ENCODE results near the gene PPARA. TPM values are rescaled to one million over a fixed set of nuclear protein-coding genes. Genes with fewer than 3 reads are reported as not detected.
"Not testable (repeated sequence)": the region's sequence is repeated elsewhere in the genome, so short reads cannot be mapped to it uniquely, and the experiment has no call there.

Gene PPARA
- total RNA-seq, 2 experiments from 2014 or later, result 11.1 to 13.3 TPM

GRCh38 chr22:46132193-46132829 is 18.0 kb upstream of the PPARA start:
- DNase-seq; intact Hi-C loops (cut with micrococcal nuclease); H3K4me3 Mint-ChIP-seq; H3K4me1 Mint-ChIP-seq (ENCODE audit: low read depth); H3K27ac Mint-ChIP-seq; H3K9me3 Mint-ChIP-seq; H3K36me3 Mint-ChIP-seq; H3K27me3 Mint-ChIP-seq: not testable (repeated sequence)
- CTCF ChIA-PET, result interaction anchor here (1.6 kb wide), 1 partner anchor 10 kb away, joined by 3 read pairs; no protein-coding TSS in a partner anchor
- POLR2A ChIA-PET, result interaction anchor here (0.6 kb wide), 1 partner anchor 154 kb away, joined by 3 read pairs; no protein-coding TSS in a partner anchor

- H3K4me1 Mint-ChIP-seq (ENCODE audit: low read depth), result no peaks in the 10 kb centered on the region
- no peak overlapping the region for H3K27ac Mint-ChIP-seq
- H3K36me3 Mint-ChIP-seq, result no peaks in the 10 kb centered on the region
- no peaks in the 10 kb centered on the region for H3K27me3 Mint-ChIP-seq
- ChIA-PET CTCF (interaction anchor here (1.6 kb wide), 1 partner anchor 10 kb away, joined by 3 read pairs; no protein-coding TSS in a partner anchor), POLR2A (interaction anchor here (0.6 kb wide), 1 partner anchor 153 kb away, joined by 3 read pairs; no protein-coding TSS in a partner anchor)
- H3K4me3 Mint-ChIP-seq, result no peak overlapping the region
- intact Hi-C loops (cut with micrococcal nuclease), result no loop called here
- DNase-seq, result no peak
- H3K9me3 Mint-ChIP-seq, result no peaks in the 10 kb centered on the region
Measured at GRCh38 chr22:46132830-46133587, 17.3 kb upstream of the PPARA start.

- intact Hi-C loops (cut with micrococcal nuclease), result no loop called here
- ChIA-PET POLR2A (no interaction called here), CTCF (interaction anchor here (1.6 kb wide), 1 partner anchor 11 kb away, joined by 3 read pairs; no protein-coding TSS in a partner anchor)
- Mint-ChIP-seq H3K27me3 (no peaks in the 10 kb centered on the region), H3K36me3 (no peaks in the 10 kb centered on the region), H3K9me3 (no peaks in the 10 kb centered on the region), H3K4me1 (ENCODE audit: low read depth) (no peaks in the 10 kb centered on the region), H3K27ac (no peak overlapping the region), H3K4me3 (no peak overlapping the region)
- DNase-seq, result no peak
Measured at GRCh38 chr22:46133588-46133855, 16.8 kb upstream of the PPARA start.

GRCh38 chr22:46134111-46134705 is 16.1 kb upstream of the PPARA start:
- no peaks in the 10 kb centered on the region for H3K4me1 Mint-ChIP-seq (ENCODE audit: low read depth)
- POLR2A ChIA-PET, result no interaction called here
- no peak for DNase-seq
- H3K27me3 Mint-ChIP-seq, result no peaks in the 10 kb centered on the region
- intact Hi-C loops (cut with micrococcal nuclease), result no loop called here
- H3K27ac Mint-ChIP-seq, result no peak overlapping the region
- CTCF ChIA-PET, result no interaction called here
- H3K9me3 Mint-ChIP-seq, result no peaks in the 10 kb centered on the region
- H3K4me3 Mint-ChIP-seq, result no peak overlapping the region
- H3K36me3 Mint-ChIP-seq, result no peaks in the 10 kb centered on the region

GRCh38 chr22:46135611-46136485 is 14.5 kb upstream of the PPARA start:
- Mint-ChIP-seq H3K9me3 (no peaks in the 10 kb centered on the region), H3K4me3 (no peak overlapping the region), H3K27me3 (no peaks in the 10 kb centered on the region), H3K4me1 (ENCODE audit: low read depth) (no peaks in the 10 kb centered on the region), H3K27ac (no peak overlapping the region), H3K36me3 (no peaks in the 10 kb centered on the region)
- no peak for DNase-seq
- intact Hi-C loops (cut with micrococcal nuclease), result no loop called here
- POLR2A ChIA-PET, result no interaction called here
- CTCF ChIA-PET, result no interaction called here

GRCh38 chr22:46136486-46137217 is 13.7 kb upstream of the PPARA start:
- intact Hi-C loops (cut with micrococcal nuclease), result no loop called here
- no peak for DNase-seq
- no peaks in the 10 kb centered on the region for H3K4me1 Mint-ChIP-seq (ENCODE audit: low read depth)
- no peak overlapping the region for H3K4me3 Mint-ChIP-seq
- H3K9me3 Mint-ChIP-seq, result no peaks in the 10 kb centered on the region
- H3K36me3 Mint-ChIP-seq, result no peaks in the 10 kb centered on the region
- no peak overlapping the region for H3K27ac Mint-ChIP-seq
- H3K27me3 Mint-ChIP-seq, result no peaks in the 10 kb centered on the region
- POLR2A ChIA-PET, result no interaction called here
- CTCF ChIA-PET, result no interaction called here

GRCh38 chr22:46137218-46137766 is 13.0 kb upstream of the PPARA start:
- Mint-ChIP-seq H3K4me1 (ENCODE audit: low read depth) (no peaks in the 10 kb centered on the region), H3K9me3 (no peaks in the 10 kb centered on the region), H3K36me3 (no peaks in the 10 kb centered on the region), H3K4me3 (no peak overlapping the region), H3K27ac (no peak overlapping the region), H3K27me3 (no peaks in the 10 kb centered on the region)
- ChIA-PET POLR2A (no interaction called here), CTCF (no interaction called here)
- intact Hi-C loops (cut with micrococcal nuclease), result no loop called here
- no peak for DNase-seq

GRCh38 chr22:46138058-46138797 is 12.1 kb upstream of the PPARA start:
- intact Hi-C loops (cut with micrococcal nuclease), result no loop called here
- CTCF ChIA-PET, result no interaction called here
- no peaks in the 10 kb centered on the region for H3K27me3 Mint-ChIP-seq

GRCh38 chr22:46139417-46139816 is 10.9 kb upstream of the PPARA start:
- intact Hi-C loops (cut with micrococcal nuclease); H3K36me3 Mint-ChIP-seq; H3K4me1 Mint-ChIP-seq (ENCODE audit: low read depth); H3K27me3 Mint-ChIP-seq; CTCF ChIA-PET; POLR2A ChIA-PET; DNase-seq; H3K4me3 Mint-ChIP-seq; H3K27ac Mint-ChIP-seq; H3K9me3 Mint-ChIP-seq: not testable (repeated sequence)

More at GRCh38 chr22:46138058-46138797, 12.1 kb upstream of the PPARA start:
- POLR2A ChIA-PET, result no interaction called here
- Mint-ChIP-seq H3K27ac (no peak overlapping the region), H3K36me3 (no peaks in the 10 kb centered on the region), H3K4me1 (ENCODE audit: low read depth) (no peaks in the 10 kb centered on the region), H3K4me3 (no peak overlapping the region), H3K9me3 (no peaks in the 10 kb centered on the region)
- no peak for DNase-seq

- Mint-ChIP-seq H3K9me3 (no peaks in the 10 kb centered on the region), H3K36me3 (no peaks in the 10 kb centered on the region), H3K27me3 (no peaks in the 10 kb centered on the region), H3K4me3 (no peak overlapping the region), H3K4me1 (ENCODE audit: low read depth) (no peaks in the 10 kb centered on the region), H3K27ac (no peak overlapping the region)
- intact Hi-C loops (cut with micrococcal nuclease), result no loop called here
- ChIA-PET POLR2A (no interaction called here), CTCF (no interaction called here)
- no peak for DNase-seq
Measured at GRCh38 chr22:46139895-46140350, 10.4 kb upstream of the PPARA start.
